T-helper 1 cell treated with Interleukin-12 subunit alpha and Interleukin-12 subunit beta and Interleukin-4 antibody, amounts not matched to agents 30 ng/mL and 1 ng/mL, for 36 hours (primary cell): Measurements from ENCODE around the gene WDR86. TPM values are rescaled to one million over a fixed set of nuclear protein-coding genes. Genes with fewer than 3 reads are reported as not detected.

Experiments used
- intact Hi-C: fragments of 100-400 bp; cut with micrococcal nuclease; formaldehyde crosslinking; loops from one replicate; pipeline ENCODE4 v1.15.1; 2024
- total RNA-seq: library from RNA; stranded (reverse); gene quantifications from 2 replicates; pipeline ENCODE4 v1.2.3, GENCODE V29; 2022

Gene WDR86
- total RNA-seq, 1 donor from 2014 or later = not detected

- intact Hi-C loops = no loop called here
These were observed 28.3 kb downstream of the WDR86 start for GRCh38 chr7:151381348-151382078.

- intact Hi-C loops = no loop called here
These were observed 28.8 kb downstream of the WDR86 start for GRCh38 chr7:151381098-151381347.

GRCh38 chr7:151380199-151381097 is 29.4 kb downstream of the WDR86 start:
- intact Hi-C loops = no loop called here

GRCh38 chr7:151379534-151380198 is 30.2 kb downstream of the WDR86 start:
- intact Hi-C loops = no loop called here

- intact Hi-C loops = no loop called here
These were observed 30.7 kb downstream of the WDR86 start for GRCh38 chr7:151379193-151379520.

GRCh38 chr7:151378496-151379192 is 31.2 kb downstream of the WDR86 start:
- intact Hi-C loops = no loop called here

- intact Hi-C loops = no loop called here
These were observed 31.8 kb downstream of the WDR86 start for GRCh38 chr7:151378011-151378410.

- intact Hi-C loops = no loop called here
These were observed 32.4 kb downstream of the WDR86 start for GRCh38 chr7:151377406-151377805.

- intact Hi-C loops = no loop called here
These were observed 33.5 kb downstream of the WDR86 start for GRCh38 chr7:151376218-151376902.

GRCh38 chr7:151375530-151376217 is 34.2 kb downstream of the WDR86 start:
- intact Hi-C loops = no loop called here

- intact Hi-C loops = no loop called here
These were observed 35.1 kb downstream of the WDR86 start for GRCh38 chr7:151374726-151375125.

GRCh38 chr7:151374139-151374538 is 35.7 kb downstream of the WDR86 start:
- intact Hi-C loops = no loop called here

- intact Hi-C loops = no loop called here
These were observed 36.2 kb downstream of the WDR86 start for GRCh38 chr7:151373599-151373998.

- intact Hi-C loops = no loop called here
These were observed 37.1 kb downstream of the WDR86 start for GRCh38 chr7:151372612-151373265.

- intact Hi-C loops = no loop called here
These were observed 38.6 kb downstream of the WDR86 start for GRCh38 chr7:151371266-151371665.

- intact Hi-C loops = loop anchor here (1.0 to 5.0 kb wide), 7 partner anchors 17 to 391 kb away; partner anchors contain the start of gene RHEB
These were observed 41.7 kb downstream of the WDR86 start for GRCh38 chr7:151368136-151368571.

GRCh38 chr7:151367284-151367683 is 42.6 kb downstream of the WDR86 start:
- intact Hi-C loops = loop anchor here (5.0 kb wide), 1 partner anchor 150 kb away; the partner anchor contains the start of gene RHEB

- intact Hi-C loops = loop anchor here (5.0 kb wide), 1 partner anchor 150 kb away; the partner anchor contains the start of gene RHEB
These were observed 43.0 kb downstream of the WDR86 start for GRCh38 chr7:151366880-151367222.

- intact Hi-C loops = loop anchor here (5.0 kb wide), 1 partner anchor 151 kb away; the partner anchor contains the start of gene RHEB
These were observed 43.5 kb downstream of the WDR86 start for GRCh38 chr7:151366166-151366879.
